IPS DF 4.7 (cell line): ENCODE data around the gene PRKCE.

ENCODE experiments used
- DNase-seq: peaks from one replicate; pipeline ENCODE4 v3.0.0-alpha.2; 2013; ENCODE audit warnings: low spot score; ENCODE audit errors: extremely low read depth

The PRKCE gene

DNA sequence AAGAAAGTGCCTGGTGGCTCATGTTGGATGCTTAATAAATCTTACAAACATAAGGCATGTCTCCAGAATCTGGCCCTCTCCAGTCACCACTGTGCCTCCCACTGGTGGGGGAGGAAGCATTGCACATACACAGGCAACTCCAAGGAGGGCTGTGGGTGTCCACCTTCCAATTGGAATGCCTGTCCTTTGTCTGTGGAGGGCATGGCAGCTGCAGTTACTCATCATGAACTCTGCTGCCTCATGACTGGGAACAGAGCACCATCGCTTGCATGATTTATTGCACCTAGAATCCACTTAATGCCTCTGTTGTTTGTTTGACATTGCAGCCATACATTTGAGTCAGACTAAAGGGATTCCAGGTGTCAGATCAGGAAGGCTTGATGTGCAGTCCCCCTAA lies 278.9 kb downstream of the PRKCE start:
- no peak for DNase-seq

- no peak for DNase-seq
Observed at GRCh38 chr2:45932278-45932975, 281.0 kb downstream of the PRKCE start.

- DNase-seq: no peak
Observed at GRCh38 chr2:45935791-45936622, 284.5 kb downstream of the PRKCE start.

GRCh38 chr2:45936623-45936979 lies 285.1 kb downstream of the PRKCE start:
- no peak for DNase-seq

DNA sequence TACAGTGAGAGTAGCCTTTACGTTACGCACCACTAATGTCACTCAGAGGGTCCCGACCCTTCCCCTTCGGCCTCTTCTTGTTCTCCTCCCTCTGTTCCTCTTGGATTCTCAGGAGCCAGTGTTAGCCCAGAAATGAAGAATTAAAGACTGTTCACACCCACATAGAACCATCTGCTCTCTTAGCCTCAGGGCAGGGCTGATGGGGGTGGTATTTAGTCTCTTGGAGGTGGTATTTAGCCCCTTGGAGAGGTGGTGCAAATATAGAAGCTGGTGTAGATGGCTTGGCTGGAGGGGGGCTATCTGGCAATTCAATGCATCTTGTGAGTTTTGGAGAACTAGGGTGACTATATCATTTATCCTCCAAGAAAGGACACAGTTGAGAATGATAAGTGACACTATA lies 286.5 kb downstream of the PRKCE start:
- no peak for DNase-seq

GRCh38 chr2:45938649-45939511 lies 287.4 kb downstream of the PRKCE start:
- no peak for DNase-seq

DNA sequence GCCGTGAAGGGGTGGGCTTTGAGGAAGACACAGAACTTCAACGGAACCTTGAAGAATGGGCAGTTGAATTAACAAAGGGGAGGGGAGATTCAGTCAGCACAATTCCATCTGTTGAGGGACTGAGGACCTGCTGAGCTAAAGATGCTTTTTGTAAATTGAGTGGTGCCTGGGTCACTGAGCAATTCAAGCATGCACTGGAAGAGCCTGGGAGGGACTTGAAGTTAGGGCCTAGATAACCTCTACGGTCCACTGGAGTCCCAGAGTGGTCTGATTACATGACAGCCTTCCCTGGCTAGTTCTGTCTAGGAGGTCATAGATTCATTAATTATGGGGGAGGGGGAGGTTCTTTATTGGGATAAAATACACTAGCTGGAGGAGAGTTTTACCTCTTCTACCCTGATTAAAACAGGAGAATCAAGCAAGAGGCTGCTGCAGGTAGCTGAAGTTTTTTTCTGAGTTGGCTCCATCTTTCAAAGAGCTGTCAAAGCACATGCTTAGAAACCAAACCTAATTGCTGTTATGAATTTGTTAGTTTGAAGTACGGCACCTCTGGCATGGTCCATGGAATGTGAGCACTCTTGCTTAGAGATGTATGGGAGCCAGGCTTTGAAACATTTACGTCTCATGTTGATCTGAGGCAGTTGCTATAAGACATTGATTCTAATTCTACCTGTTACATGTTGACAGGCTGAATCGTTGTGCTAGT lies 290.2 kb downstream of the PRKCE start:
- DNase-seq: no peak

DNA sequence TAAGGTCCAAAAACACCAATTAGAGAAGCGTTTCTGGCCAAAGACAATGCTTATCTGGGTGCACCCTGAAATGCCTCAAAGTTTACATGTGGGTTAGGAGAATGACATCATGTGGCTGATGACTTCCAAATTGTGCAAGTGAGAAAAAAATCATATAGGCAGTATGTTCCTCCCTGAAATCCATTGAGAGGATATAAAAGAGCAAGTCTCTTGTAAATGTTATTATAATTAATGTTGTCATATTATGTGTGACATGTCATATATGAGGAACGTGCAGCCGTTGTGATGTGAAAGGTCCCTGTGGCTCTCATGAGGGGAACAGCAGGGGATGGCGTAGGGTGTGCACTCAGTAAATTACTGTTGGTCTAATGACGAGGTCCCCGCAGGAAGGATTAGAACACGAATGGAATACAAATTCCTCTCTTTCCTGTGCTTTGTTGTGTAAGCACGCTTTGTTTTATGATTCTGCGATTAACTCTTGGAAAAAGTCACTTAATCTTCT lies 290.8 kb downstream of the PRKCE start:
- DNase-seq: no peak

DNA sequence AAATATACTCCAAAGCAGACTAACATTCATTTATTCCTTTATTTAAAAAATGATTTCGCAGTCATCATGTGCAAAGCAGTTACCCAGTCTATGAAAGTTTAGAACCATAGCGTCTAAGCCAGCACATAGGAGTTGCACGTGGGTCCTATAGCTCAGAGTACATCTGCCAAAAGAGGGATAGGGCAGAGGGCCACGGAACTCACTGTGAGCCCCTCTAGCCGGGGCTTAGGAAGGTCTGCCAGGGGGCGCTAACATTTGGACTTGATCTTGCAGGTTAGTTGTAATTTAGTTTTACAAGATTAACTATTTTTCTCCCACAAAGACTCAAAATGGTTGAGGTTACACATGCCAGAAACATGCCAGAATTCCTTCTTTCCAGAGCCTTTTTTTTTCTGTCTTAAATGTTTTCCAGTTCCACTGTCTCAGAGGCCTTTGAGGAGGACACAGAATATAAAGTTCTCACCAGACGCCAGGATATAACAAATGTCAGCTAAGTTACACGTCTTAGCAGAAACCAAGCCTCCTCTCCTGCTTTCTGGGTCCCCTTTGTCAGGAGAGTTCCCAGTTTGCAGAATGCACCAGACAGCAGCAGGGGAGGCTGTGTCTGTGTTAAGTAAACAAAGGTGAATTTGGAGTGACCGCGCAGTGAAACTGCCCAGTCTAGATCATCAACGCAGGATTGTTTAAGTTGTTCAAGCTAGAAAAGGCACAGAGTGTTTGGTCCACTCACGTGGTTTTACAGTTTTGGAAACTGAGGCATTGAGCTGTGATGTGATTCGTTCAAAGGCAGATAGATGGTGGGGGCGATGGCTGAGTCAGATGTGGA lies 292.0 kb downstream of the PRKCE start:
- no peak for DNase-seq

DNA sequence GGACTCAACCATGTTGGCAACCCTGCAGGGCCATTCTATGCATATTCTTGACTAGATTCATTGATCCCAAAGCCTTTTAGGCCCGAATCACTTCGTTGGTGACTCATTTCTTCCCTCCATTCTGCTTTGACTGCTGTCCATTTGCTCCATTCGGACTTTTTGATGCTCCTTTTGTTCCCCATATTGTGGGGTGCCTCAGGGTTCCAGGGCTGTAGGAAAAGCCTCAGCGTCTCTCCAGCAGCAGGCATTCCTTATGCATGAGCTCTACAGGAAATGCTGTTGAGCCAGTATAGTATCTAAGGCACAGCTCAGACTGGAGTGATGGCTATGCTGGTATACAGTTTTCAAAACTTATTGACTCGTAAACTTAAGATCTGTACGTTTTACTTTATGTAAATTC lies 292.6 kb downstream of the PRKCE start:
- no peak for DNase-seq

GRCh38 chr2:45945302-45945717 lies 293.8 kb downstream of the PRKCE start:
- DNase-seq: no peak

GRCh38 chr2:45946023-45946422 lies 294.5 kb downstream of the PRKCE start:
- DNase-seq: no peak

GRCh38 chr2:45950606-45951005 lies 299.1 kb downstream of the PRKCE start:
- DNase-seq: no peak

GRCh38 chr2:45951025-45951727 lies 299.7 kb downstream of the PRKCE start:
- no peak for DNase-seq

DNA sequence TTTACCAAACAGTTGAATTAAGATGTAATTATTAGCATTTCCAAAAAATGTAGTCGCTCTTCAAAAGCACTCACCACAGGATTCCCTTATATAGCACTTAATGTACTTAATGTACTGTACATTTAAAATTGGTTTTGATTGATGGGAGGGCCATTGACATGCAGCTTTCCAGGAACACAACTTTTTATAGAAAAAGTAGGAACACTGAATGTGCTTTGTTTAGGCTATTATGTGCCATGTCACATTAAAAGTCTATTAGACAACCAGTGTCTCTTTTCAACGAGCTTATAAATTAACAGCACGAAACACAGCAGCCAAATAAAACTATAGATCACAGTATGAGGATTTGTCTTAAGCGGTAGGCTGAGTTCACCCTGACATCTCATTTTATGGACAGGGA lies 301.1 kb downstream of the PRKCE start:
- DNase-seq: no peak

DNA sequence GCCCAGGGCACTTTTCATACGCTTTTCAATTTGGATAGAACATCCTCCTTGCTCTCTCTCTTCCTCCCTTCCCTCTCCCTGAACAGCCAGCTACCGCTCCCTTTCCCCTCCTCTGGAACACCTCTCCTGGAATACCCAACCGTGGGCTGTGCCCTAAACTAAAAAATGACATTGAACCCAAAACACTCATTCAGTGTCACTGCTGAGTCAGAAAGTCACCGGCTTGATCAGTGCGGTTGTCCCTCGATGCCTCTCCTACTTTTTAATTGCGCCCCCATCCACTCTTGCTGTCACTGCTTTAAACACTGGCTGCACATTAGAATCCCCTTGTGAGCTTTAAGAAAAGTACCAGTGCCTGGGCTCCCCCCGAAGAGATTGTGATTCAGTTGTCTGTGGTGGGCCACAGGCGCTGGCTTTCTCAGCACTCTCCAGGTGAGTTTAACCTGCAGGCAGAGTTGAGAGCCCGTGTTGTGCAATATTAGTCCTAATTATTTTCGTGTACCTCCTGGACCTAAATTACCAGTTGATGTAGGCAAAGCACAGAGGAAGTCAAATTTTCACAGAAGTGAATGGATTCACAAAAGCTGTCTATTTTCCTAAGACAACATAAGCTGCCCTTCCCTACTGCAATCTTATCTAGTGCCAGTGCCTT lies 302.0 kb downstream of the PRKCE start:
- DNase-seq: no peak

- DNase-seq: no peak
Observed at GRCh38 chr2:45954233-45954850, 302.9 kb downstream of the PRKCE start.

GRCh38 chr2:45957533-45958227 lies 306.2 kb downstream of the PRKCE start:
- DNase-seq: no peak
